Measurements from ENCODE around the gene ISOC2.
A peak's percentile ranks its signal among the peaks of the same experiment; 100 is the strongest.

The ISOC2 gene

DNA sequence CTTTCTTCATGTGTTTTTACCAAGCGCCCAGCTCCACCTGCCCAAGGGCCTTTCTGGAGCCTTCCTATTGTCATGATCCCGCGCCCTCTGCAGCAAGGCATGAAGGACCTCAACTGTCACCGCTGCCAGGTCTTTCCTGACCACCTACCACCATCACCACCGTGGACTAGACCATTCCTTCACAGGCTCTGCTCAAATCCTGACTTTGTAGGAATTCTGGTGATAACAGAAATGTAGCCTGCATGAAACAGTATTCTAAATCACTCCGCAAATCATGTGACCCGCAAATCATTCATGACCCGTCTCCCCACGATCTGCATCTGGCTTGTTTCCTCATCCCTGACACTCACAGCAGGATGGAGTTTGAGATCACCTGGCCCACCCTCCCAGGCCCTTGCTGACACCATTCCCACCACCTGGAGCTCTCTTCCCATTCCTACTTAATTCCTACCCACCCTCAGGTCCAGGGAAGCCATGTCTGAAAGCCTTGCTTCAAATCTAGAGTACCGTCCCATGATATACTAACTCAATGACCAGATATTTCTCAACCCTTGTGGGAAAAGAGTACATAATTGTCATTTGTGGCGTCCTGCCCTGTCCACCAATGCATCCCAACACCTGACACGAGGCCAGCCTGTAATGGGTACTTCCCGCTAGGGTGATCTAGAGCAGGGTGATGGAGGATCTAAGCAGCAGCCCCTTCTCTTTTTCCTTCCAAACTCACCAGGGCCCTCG, 55.2 kb downstream of the ISOC2 start:
- peaks cover 21% of the 10 kb centered on the region for H3K4me1 ChIP-seq (ENCODE audit: control insufficient read depth, insufficient read depth, low read length)
- H3K9me3 ChIP-seq (replicated peaks; ENCODE audit: low read length): no peaks in the 10 kb centered on the region
- H3K4me3 ChIP-seq (ENCODE audit: low read length): peak overlapping the region; percentile 94
- no peaks in the 10 kb centered on the region for H3K27me3 ChIP-seq (ENCODE audit: control insufficient read depth, insufficient read depth, low read length)
- H3K36me3 ChIP-seq (ENCODE audit: insufficient read depth, low read length): peaks cover 43% of the 10 kb centered on the region
- peak overlapping the region; percentile 80 for H3K4me2 ChIP-seq (ENCODE audit: low read length)
- peak overlapping the region; percentile 99 for H3K9ac ChIP-seq (ENCODE audit: low read depth, low read length)

DNA sequence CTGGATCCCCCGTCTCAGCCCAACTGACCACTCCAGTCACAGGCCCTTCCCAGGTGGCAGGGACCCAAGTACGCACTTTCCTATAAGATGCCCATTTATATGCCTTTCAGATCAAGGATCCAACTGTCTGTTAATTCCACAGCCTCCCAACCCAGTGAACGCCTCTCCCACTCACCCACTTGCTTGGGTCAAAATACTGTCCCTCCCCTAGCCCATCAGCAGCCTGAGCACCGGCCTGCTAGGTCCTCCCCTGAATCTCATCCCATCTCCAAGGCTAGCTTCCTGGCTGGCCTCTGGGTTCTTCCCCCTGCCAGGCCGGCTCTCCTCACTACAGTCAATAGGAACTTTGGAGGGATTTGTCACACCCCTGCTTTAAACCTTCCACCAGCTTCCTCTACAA, 55.8 kb downstream of the ISOC2 start:
- Histone ChIP-seq H3K4me2 (ENCODE audit: low read length) (peak overlapping the region; percentile 80), H3K9me3 (replicated peaks; ENCODE audit: low read length) (no peaks in the 10 kb centered on the region), H3K4me1 (ENCODE audit: control insufficient read depth, insufficient read depth, low read length) (peaks cover 21% of the 10 kb centered on the region), H3K4me3 (ENCODE audit: low read length) (peak overlapping the region; percentile 94), H3K9ac (ENCODE audit: low read depth, low read length) (peak overlapping the region; percentile 99), H3K36me3 (ENCODE audit: insufficient read depth, low read length) (peaks cover 48% of the 10 kb centered on the region), H3K27me3 (ENCODE audit: control insufficient read depth, insufficient read depth, low read length) (no peaks in the 10 kb centered on the region)

Data from skeletal muscle satellite cell (primary cell).